Small intestine (tissue), 7 donors: ENCODE measurements around the gene ARHGDIG. TPM values are rescaled to one million over a fixed set of nuclear protein-coding genes. Genes with fewer than 3 reads are reported as not detected.

Source experiments
- DNase-seq, 2 donors: peaks; one replicate each; pipeline versions ENCODE4 v3.0.0 to v3.0.0-alpha.2; 2013
- FAIRE-seq: peaks from 2 replicates; lab custom pipeline; 2012; peaks lifted over from hg19 to GRCh38; lab: Jason Lieb, UNC
- H3K27ac ChIP-seq, 3 donors: one replicate each; pipeline ENCODE4 v1.5.1; 2013; ENCODE audit warnings: low read length in 2 of 3, mild to moderate bottlenecking in 2 of 3, control low read depth in 1 of 3, inconsistent platforms in 1 of 3, low read depth in 1 of 3, moderate library complexity in 1 of 3
- H3K27me3 ChIP-seq, 3 donors: one replicate each; pipeline ENCODE4 v1.6.1; 2013; ENCODE audit warnings: low read length in 3 of 3, inconsistent platforms in 1 of 3; ENCODE audit not compliant: control insufficient read depth in 3 of 3, insufficient read depth in 3 of 3
- H3K36me3 ChIP-seq, 3 donors: one replicate each; pipeline ENCODE4 v1.6.1; 2013; ENCODE audit warnings: low read length in 3 of 3, inconsistent platforms in 1 of 3, low read depth in 1 of 3, mild to moderate bottlenecking in 1 of 3, moderate library complexity in 1 of 3; ENCODE audit not compliant: control insufficient read depth in 3 of 3, insufficient read depth in 2 of 3
- H3K4me1 ChIP-seq, 3 donors: one replicate each; pipeline ENCODE4 v1.6.1; 2013; ENCODE audit warnings: low read length in 2 of 3, inconsistent platforms in 1 of 3, low read depth in 1 of 3, mild to moderate bottlenecking in 1 of 3, moderate library complexity in 1 of 3; ENCODE audit not compliant: control insufficient read depth in 3 of 3, insufficient read depth in 2 of 3
- H3K4me3 ChIP-seq, 3 donors: one replicate each; pipeline ENCODE4 v1.5.1; 2013; ENCODE audit warnings: low read length in 3 of 3, control low read depth in 1 of 3, inconsistent platforms in 1 of 3, low read depth in 1 of 3, mild to moderate bottlenecking in 1 of 3, moderate library complexity in 1 of 3
- H3K9me3 ChIP-seq, 2 donors: one replicate each; pipeline ENCODE4 v1.6.1; 2013; ENCODE audit warnings: low read depth in 1 of 2, low read length in 1 of 2; ENCODE audit not compliant: control insufficient read depth in 2 of 2, insufficient read depth in 1 of 2
- WGBS, 3 donors: extraction: QIAGEN DNeasy Blood & Tissue Kit; methylation state at CpG; one replicate each; pipeline ENCODE4 v1.1.7; 2013; 5-methylcytosine and 5-hydroxymethylcytosine counted together
- polyA plus RNA-seq, 4 donors: library from polyadenylated mRNA; stranded (reverse) in 3 of 4; unstranded in 1 of 4; fragments of 200-250 nt in 3 of 4; fragments of 120-200 nt in 1 of 4; gene quantifications; one replicate each; pipeline versions ENCODE4 v1.2.1 to v1.2.3, GENCODE V29; 2013
- donor health status: healthy with polysubstance abuse.
- donor health status: control.
- donor health status: control.
- donor health status: Bipolar disorder and iron deficiency.
- donor health status: healthy.

ARHGDIG gene
- polyA plus RNA-seq, 4 donors: 0.32 to 81.6 (median 14.2) TPM

DNA sequence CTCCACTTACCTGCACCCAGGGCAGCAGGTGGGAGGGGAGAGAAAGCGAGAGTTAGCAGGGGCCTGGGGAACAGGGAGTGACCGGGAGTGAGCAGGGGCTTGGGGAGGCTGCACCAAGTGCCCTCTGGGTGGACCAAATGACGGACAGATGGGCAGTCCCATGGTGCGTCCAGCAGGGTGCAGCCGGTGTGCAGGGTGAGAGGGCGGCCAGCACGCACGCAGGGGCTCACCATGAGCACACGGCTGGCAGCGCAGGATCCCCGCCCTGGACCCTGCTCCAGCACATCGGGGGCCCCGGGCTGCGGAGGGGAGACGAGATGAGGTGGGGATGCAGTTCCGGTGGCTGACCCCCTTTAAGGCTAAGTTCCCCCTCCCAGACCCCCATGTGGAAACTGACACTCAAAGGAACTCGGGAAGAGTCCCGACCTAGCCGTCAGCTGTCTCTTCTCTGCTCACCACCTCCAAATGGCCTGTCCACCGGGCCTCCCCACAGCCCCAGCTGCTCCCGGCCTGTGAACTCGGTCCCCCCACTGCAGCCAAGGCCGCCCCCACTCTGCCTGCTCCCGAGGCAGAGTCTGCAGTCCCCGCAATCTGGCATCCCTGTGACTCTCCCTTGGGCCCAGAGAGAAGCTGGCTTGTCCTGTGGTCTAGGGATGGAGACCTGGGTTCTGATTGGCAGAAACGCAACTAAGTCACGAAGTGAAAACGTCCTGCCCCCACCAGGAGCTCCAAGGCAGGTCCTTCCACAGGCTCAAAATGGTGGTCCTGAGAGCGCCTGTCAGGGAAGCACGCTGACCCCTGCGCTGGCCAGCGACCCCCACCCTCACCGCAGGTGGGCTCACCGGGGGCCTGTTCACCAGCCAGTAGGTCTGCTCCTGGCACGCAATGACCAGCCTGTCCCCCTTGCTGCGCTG, 7.5 kb upstream of the ARHGDIG start:
- H3K27ac ChIP-seq: peak overlapping the region in 2 of 3 donors; percentile 54 to 69
- no peak overlapping the region for H3K4me3 ChIP-seq
- DNase-seq: no peak
- H3K36me3 ChIP-seq: no peaks in the 10 kb centered on the region
- WGBS, 3 donors: 45 to 71% (median 58%) methylated on average over 30 to 36 of the region's 36 CpGs
- no peak for FAIRE-seq
- H3K4me1 ChIP-seq: peaks cover 0 to 7% (median under 1%) of the 10 kb centered on the region in 3 donors
- H3K9me3 ChIP-seq: no peaks in the 10 kb centered on the region
- H3K27me3 ChIP-seq: peaks cover 0 to 40% (median 0%) of the 10 kb centered on the region in 3 donors

DNA sequence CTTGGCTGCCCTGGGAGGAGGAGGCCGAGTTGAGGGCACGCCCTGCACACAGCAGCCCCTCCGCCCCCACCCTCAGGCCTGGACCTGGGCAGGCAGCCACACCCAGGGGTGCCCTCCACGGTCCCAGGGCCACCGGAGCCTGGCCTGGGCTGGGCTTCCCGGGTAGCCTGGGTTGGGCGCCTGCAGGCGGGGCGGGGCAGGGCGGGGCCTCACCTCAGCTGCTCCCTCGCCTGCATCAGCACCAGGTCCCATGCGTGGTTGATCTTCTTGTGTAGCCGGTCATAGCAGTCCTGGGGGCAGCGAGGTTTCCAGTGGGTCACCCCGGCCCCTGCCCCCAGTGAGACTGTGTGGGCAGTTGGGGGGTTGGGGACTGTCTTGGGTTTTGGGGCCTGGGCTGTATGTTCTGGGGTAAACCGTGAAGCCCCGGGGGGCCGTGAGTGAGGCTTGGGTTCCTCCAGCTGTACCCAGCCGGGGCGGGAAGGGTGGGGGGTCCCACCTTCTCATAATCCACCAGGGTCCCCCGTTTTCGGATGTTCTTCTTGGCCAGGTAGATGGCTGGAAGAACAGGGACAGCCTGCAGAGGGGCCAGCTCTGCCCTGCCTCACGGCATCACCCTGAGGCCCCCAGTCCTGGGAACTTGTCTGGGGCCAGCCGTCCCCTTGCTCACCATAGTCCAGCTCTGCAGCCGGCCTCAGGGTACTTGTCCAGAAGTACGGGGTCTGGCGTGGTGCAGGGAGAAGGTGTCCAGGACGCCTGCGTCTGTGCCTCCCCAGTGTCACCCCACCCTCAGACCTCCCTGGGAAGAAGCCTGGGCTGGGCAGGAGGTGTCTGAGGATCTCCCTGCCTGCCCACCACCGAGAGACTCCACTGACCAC, 6.6 kb upstream of the ARHGDIG start:
- 19 to 62% (median 38%) methylated on average over 24 to 30 of the region's 30 CpGs for WGBS, 3 donors
- Histone ChIP-seq H3K27me3 (peaks cover 0 to 43% (median 0%) of the 10 kb centered on the region in 3 donors), H3K4me1 (peaks cover 0 to 7% (median 0%) of the 10 kb centered on the region in 3 donors), H3K27ac (peak overlapping the region in 2 of 3 donors; percentile 54 to 69), H3K4me3 (no peak overlapping the region), H3K9me3 (no peaks in the 10 kb centered on the region), H3K36me3 (no peaks in the 10 kb centered on the region)
- peak; percentile 37 to 85 for DNase-seq
- no peak for FAIRE-seq

DNA sequence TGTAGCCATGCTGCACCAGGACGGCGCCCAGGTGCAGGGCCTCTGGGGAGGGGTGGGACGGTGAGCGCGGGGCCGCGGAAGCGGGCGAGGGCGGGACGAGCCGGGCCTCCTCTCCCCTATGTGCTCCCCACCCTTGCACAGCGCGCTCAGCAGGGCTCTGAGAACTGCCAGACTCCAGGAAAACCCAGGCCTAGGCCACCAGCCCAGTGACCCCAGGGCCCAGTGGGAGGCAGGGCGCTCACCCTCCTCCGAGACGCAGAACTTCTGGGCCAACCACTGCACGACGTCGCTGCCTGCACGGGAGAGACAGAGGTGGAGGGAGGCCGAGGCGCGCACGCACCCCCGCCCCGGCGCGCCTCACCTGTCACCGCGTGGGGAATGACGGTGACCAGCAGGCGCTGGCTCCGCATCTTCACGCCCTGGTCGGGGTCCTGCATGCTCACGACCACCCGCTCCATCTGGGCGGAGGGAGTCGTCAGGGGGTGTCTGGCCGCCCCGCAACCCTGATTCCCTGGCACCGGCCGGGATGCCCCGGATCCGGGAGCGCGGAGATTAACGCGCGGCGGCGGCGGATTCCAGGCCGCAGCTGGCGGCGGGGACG, 5.2 kb upstream of the ARHGDIG start:
- H3K4me1 ChIP-seq: peaks cover 0 to 7% (median 0%) of the 10 kb centered on the region in 3 donors
- H3K4me3 ChIP-seq: peak overlapping the region in 2 of 3 donors; percentile 28 to 42
- H3K9me3 ChIP-seq: no peaks in the 10 kb centered on the region
- H3K36me3 ChIP-seq: no peaks in the 10 kb centered on the region
- FAIRE-seq (no peak), DNase-seq (peak; percentile 47 to 53)
- 1 to 2% (median 2%) methylated on average over 38 to 58 of the region's 58 CpGs for WGBS, 3 donors
- H3K27ac ChIP-seq: peak overlapping the region in 2 of 3 donors; percentile 34 to 60
- peaks cover 0 to 57% (median 0%) of the 10 kb centered on the region in 3 donors for H3K27me3 ChIP-seq

DNA sequence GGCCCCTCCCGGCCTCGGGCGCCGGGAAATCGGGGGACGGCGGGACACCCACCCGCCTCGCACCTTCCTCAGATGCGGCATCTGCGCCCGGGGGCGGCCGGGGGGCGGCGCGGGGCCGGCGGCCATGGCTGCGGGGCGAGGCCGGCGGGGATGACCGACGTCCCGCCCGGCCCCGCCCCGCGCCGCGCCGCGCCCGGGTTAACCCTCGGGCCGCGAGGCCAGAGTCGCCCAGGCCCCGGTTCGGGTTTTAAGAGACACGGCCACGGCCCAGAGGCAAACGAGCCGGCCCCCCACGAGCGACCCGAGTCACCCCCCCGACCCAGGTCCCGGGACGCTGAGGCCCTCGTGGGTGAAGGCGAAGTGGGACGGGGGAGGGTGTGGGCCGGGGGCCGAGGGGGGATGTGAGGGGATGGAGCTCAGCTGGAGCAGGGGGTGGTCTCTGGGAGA, 4.6 kb upstream of the ARHGDIG start, which contains the start of gene RGS11:
TSS of gene RGS11 (minus strand) at position 159 of the 447 bp plus-strand sequence. CDS start at position 126, 33 bp downstream.
- WGBS, 3 donors: 3 to 6% (median 4%) methylated on average over 22 to 56 of the region's 56 CpGs
- H3K4me1 ChIP-seq: peaks cover 0 to 8% (median 2%) of the 10 kb centered on the region in 3 donors
- peak within 1 kb of the TSS in 2 of 3 donors; percentile 28 to 42 for H3K4me3 ChIP-seq
- peak within 1 kb of the TSS in 2 of 3 donors; percentile 34 to 60 for H3K27ac ChIP-seq
- H3K36me3 ChIP-seq: no peaks in the 10 kb centered on the region
- no peaks in the 10 kb centered on the region for H3K9me3 ChIP-seq
- FAIRE-seq: no peak
- no peak for DNase-seq
- H3K27me3 ChIP-seq: peaks cover 0 to 59% (median 0%) of the 10 kb centered on the region in 3 donors

DNA sequence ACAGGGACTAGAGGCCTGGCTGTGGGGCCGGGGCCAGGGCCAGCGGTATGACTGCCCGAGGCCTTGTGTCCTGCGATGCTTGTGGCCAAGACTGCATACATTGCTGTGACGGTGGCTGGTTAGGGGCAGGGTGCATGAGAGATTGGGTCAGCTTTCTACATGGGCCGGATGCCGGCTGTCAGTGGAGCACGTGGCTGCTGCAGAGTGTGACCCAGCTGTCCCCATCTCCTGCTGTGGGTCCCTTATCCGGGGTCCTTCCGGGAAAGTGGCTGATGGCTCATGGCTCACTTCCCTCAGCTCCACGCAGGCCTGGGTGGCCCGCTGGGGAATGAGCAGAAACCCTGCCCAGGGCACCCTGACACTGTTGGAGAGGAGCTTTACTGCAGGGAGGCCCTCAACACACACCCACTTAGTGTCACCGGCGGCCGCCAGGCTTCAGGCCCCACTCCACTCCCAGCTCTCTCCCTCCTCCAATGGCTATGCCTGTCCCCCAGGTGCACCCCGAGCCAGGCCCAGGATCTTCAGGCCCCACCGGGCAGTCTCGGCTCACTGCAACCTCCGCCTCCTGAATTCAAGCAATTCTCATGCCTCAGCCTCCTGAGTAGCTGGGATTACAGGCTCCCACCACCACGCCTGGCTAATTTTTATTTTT, 3.8 kb upstream of the ARHGDIG start:
- 42 to 72% (median 61%) methylated on average over 18 to 20 of the region's 20 CpGs for WGBS, 3 donors
- Histone ChIP-seq H3K9me3 (no peaks in the 10 kb centered on the region), H3K27ac (peak overlapping the region in 1 of 3 donors; percentile 45), H3K4me1 (peaks cover 0 to 16% (median 2%) of the 10 kb centered on the region in 3 donors), H3K4me3 (no peak overlapping the region), H3K27me3 (peaks cover 0 to 66% (median 0%) of the 10 kb centered on the region in 3 donors), H3K36me3 (no peaks in the 10 kb centered on the region)
- DNase-seq (no peak), FAIRE-seq (no peak)

DNA sequence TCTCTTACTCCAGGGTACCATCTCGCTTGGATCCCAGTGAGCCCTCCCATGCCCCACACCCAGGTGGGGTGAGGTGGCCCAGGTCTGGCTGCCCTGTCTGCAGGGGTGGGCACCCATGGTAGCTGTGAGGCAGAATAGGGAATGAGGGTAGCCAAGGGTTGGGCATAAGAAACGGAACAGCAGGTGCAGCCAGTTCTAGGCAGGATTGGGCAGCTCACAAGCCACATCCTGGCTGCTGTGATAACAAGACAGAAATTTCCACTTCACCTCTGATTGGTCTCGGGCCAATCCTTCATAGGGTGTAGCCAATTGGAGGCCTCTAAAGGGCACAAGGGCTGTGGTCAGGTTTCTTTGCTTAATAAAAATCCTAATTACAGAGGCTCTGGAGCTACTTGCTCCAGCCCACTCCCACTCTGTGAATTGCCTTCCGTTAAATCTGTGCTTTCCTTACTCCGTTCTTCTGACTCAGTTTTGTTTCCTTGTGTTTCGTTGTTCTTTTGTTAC, 1.5 kb upstream of the ARHGDIG start:
- no peaks in the 10 kb centered on the region for H3K9me3 ChIP-seq
- H3K4me1 ChIP-seq: peaks cover 0 to 16% (median 2%) of the 10 kb centered on the region in 3 donors
- no peaks in the 10 kb centered on the region for H3K36me3 ChIP-seq
- 13 to 50% (median 27%) methylated on average over 6 of the region's 6 CpGs for WGBS, 3 donors
- peaks cover 0 to 67% (median 0%) of the 10 kb centered on the region in 3 donors for H3K27me3 ChIP-seq
- FAIRE-seq (no peak), DNase-seq (peak; percentile 39 to 79)
- no peak overlapping the region for H3K4me3 ChIP-seq
- H3K27ac ChIP-seq: no peak overlapping the region

DNA sequence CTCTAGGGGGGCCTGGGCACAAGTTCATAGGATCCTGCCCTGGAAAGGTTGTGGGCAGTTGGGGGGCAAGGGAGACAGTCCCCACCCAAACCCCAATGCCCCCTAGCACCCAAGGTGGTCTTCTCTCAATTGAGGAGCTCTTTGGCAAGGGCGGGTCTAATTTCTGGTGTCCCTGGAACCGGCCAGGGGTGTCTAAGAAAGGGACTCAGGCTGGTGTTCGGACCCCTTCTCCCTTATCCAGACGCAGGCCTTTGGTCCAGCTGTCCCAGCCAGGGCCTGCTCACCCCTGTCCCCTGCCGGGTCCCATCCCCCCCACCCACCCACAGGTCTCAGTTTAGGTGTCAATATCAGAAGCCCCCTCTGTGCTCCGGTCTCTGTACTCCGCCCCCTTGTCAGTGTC, 860 bp upstream of the ARHGDIG start:
- H3K4me1 ChIP-seq: peaks cover 0 to 16% (median 2%) of the 10 kb centered on the region in 3 donors
- DNase-seq (no peak), FAIRE-seq (no peak)
- peaks cover 0 to 61% (median 0%) of the 10 kb centered on the region in 3 donors for H3K27me3 ChIP-seq
- 52 to 73% (median 66%) methylated on average over 6 to 7 of the region's 7 CpGs for WGBS, 3 donors
- H3K4me3 ChIP-seq: no peak overlapping the region
- H3K36me3 ChIP-seq: no peaks in the 10 kb centered on the region
- H3K9me3 ChIP-seq: no peaks in the 10 kb centered on the region
- no peak overlapping the region for H3K27ac ChIP-seq
